Hepatocyte (in vitro differentiated cells): ENCODE measurements around the gene PCBP3. TPM values are rescaled to one million over a fixed set of nuclear protein-coding genes. Genes with fewer than 3 reads are reported as not detected.

Source experiments
- DNase-seq: peaks from one replicate; pipeline ENCODE4 v3.0.0-alpha.2; 2016; ENCODE audit warnings: low spot score
- H2AFZ ChIP-seq: fragments of 200-600 bp; sonication (generic); 2 replicates; pipeline ENCODE4 v1.6.0; 2016; ENCODE audit warnings: antibody characterized with exemption, mild to moderate bottlenecking
- H3K27ac ChIP-seq: fragments of 200-600 bp; sonication (generic); 2 replicates; pipeline ENCODE4 v1.5.1; 2016; ENCODE audit warnings: mild to moderate bottlenecking
- H3K27me3 ChIP-seq: fragments of 200-600 bp; sonication (generic); 2 replicates; pipeline ENCODE4 v1.6.1; 2016
- H3K36me3 ChIP-seq: fragments of 200-600 bp; sonication (generic); replicated peaks from 2 replicates; pipeline ENCODE4 v1.5.1; 2016; ENCODE audit warnings: low read depth; ENCODE audit not compliant: insufficient read depth
- H3K4me1 ChIP-seq: fragments of 200-600 bp; sonication (generic); 2 replicates; pipeline ENCODE4 v1.5.1; 2016; ENCODE audit warnings: mild to moderate bottlenecking, moderate library complexity; ENCODE audit not compliant: insufficient read depth
- H3K4me2 ChIP-seq: fragments of 200-600 bp; sonication (generic); 2 replicates; pipeline ENCODE4 v1.6.0; 2016
- H3K4me3 ChIP-seq: fragments of 200-600 bp; sonication (generic); 2 replicates; pipeline ENCODE4 v1.5.1; 2016; ENCODE audit warnings: mild to moderate bottlenecking
- H3K79me2 ChIP-seq: fragments of 200-600 bp; sonication (generic); 2 replicates; pipeline ENCODE4 v1.6.0; 2017; ENCODE audit warnings: mild to moderate bottlenecking
- H3K9me2 ChIP-seq: fragments of 200-600 bp; sonication (generic); replicated peaks from 2 replicates; pipeline ENCODE4 v1.6.0; 2017; ENCODE audit warnings: mild to moderate bottlenecking; ENCODE audit not compliant: insufficient read depth
- H3K9me3 ChIP-seq: fragments of 200-600 bp; sonication (generic); 2 replicates; pipeline ENCODE4 v1.5.1; 2016; ENCODE audit warnings: low read depth, mild to moderate bottlenecking
- H4K20me1 ChIP-seq: fragments of 200-600 bp; sonication (generic); 2 replicates; pipeline ENCODE4 v1.6.0; 2016; ENCODE audit warnings: mild to moderate bottlenecking; ENCODE audit not compliant: insufficient read depth, poor library complexity, severe bottlenecking
- EZH2 ChIP-seq: fragments of 200-600 bp; sonication (generic); IDR thresholded peaks from 2 replicates; pipeline ENCODE4 v1.6.1; 2016; ENCODE audit warnings: antibody characterized with exemption, mild to moderate bottlenecking, borderline replicate concordance
- EZH2phosphoT487 ChIP-seq: fragments of 200-600 bp; sonication (generic); IDR thresholded peaks from one replicate; pipeline ENCODE4 v1.6.1; 2018; ENCODE audit warnings: antibody characterized with exemption, mild to moderate bottlenecking, low read depth, moderate library complexity; ENCODE audit not compliant: unreplicated experiment, severe bottlenecking
- WGBS: methylation state at CpG from one replicate; pipeline ENCODE4 v1.1.6; 2016; ENCODE audit warnings: low lambda C conversion rate; ENCODE audit errors: missing lambda C conversion rate; 5-methylcytosine and 5-hydroxymethylcytosine counted together
- polyA plus RNA-seq: library from polyadenylated mRNA; unstranded; fragments of >200 nt; fragmentation: Nextera tagmentation; extraction: Ambion mirVana; gene quantifications from 2 replicates; pipeline ENCODE4 v1.2.1, GENCODE V29; 2016
- total RNA-seq: library from RNA; depleted of rRNA; stranded (reverse); fragments of >200 nt; gene quantifications from 2 replicates; pipeline ENCODE4 v1.2.3, GENCODE V29; 2014
- TF ChIP-seq, protein P1 (sequence below): fragments of 200-600 bp; sonication (generic); IDR thresholded peaks from 2 replicates; pipeline ENCODE4 v1.5.1; 2016; ENCODE audit warnings: antibody characterized with exemption, mild to moderate bottlenecking; ENCODE audit not compliant: poor library complexity

PCBP3 gene
- total and polyA plus RNA-seq, 2 experiments from 2014 or later = 3.1 to 8.8 TPM

DNA sequence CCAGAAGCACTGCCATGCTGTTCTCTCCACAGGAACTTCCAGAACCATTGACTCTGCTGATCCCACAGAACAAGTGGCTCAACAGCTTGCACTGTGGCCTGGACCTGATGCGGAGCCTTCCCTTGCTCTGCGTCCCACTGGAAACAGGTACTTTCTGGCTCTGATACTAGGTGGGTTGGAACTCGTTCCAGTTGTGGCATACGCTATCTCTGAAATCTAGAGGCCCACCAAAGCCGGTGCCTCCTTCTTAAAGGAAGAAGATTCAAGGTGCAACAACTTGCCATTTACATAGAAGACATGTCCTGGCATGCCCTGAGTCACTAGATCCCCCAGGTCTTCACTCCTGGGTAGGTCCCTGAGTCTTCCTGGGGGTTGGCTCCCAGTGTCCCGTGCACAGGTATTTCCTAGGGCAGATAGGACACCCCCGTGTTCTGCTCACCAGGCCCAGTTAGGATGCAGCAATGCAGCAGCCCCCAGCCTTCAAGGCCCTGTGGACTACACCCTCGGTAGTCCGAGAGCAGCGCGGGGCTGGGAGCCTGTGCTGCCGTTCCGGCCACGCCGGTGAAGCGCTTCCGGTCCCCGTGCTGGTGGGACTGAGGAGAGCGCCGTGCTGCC lies 10.8 kb upstream of the PCBP3 start:
- H3K4me3 ChIP-seq = no peak overlapping the region
- no peak for DNase-seq
- no peaks in the 10 kb centered on the region for H3K36me3 ChIP-seq
- H4K20me1 ChIP-seq = no peaks in the 10 kb centered on the region
- H3K4me1 ChIP-seq = no peaks in the 10 kb centered on the region
- no peaks in the 10 kb centered on the region for H3K9me2 ChIP-seq
- no peaks in the 10 kb centered on the region for H3K27me3 ChIP-seq
- WGBS = 91% methylated on average over 20 of the region's 20 CpGs
- no peak overlapping the region for H3K27ac ChIP-seq
- no peak overlapping the region for H2AFZ ChIP-seq
- H3K4me2 ChIP-seq = no peak overlapping the region
- TF ChIP-seq, protein P1, sequence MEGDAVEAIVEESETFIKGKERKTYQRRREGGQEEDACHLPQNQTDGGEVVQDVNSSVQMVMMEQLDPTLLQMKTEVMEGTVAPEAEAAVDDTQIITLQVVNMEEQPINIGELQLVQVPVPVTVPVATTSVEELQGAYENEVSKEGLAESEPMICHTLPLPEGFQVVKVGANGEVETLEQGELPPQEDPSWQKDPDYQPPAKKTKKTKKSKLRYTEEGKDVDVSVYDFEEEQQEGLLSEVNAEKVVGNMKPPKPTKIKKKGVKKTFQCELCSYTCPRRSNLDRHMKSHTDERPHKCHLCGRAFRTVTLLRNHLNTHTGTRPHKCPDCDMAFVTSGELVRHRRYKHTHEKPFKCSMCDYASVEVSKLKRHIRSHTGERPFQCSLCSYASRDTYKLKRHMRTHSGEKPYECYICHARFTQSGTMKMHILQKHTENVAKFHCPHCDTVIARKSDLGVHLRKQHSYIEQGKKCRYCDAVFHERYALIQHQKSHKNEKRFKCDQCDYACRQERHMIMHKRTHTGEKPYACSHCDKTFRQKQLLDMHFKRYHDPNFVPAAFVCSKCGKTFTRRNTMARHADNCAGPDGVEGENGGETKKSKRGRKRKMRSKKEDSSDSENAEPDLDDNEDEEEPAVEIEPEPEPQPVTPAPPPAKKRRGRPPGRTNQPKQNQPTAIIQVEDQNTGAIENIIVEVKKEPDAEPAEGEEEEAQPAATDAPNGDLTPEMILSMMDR = no peak
- TF ChIP-seq EZH2phosphoT487 (no peak), EZH2 (no peak)
- no peaks in the 10 kb centered on the region for H3K9me3 ChIP-seq
- H3K79me2 ChIP-seq = no peaks in the 10 kb centered on the region

DNA sequence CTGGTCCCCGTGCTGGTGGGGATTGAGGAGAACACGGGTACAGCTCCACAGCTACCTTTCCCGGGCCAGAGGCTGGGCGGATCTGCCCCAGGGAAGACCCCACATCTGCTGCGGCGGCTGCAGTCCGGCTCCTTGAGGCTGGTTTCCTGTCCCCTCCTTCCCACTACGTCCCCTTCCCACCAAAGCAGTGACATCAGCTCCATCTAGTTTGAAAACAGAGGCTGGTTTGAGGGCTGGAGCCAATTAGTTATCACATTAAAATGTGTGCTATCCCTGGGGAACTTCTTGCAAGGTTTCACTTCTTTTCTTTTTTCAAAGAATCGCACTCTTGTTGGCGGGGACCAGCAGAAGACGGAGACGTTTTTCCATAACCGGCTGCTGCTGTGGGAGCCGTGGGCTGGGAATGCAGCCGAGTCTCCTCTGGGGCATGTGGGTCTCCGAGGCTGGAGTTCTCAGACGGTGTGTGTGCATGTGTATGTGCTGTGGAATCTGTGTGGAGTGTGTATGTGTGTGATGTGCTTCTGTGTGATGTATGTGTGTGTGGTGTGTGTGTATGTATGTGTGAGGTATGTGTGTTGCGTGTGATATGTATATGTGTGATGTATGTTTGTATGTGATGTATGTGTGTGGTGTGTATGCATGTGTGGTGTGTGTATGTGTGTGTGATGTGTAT lies 8.9 kb upstream of the PCBP3 start:
- Histone ChIP-seq H3K4me1 (no peaks in the 10 kb centered on the region), H2AFZ (no peak overlapping the region), H3K27ac (no peak overlapping the region), H4K20me1 (no peaks in the 10 kb centered on the region), H3K27me3 (no peaks in the 10 kb centered on the region), H3K79me2 (no peaks in the 10 kb centered on the region), H3K9me3 (no peaks in the 10 kb centered on the region), H3K4me3 (no peak overlapping the region), H3K36me3 (no peaks in the 10 kb centered on the region), H3K9me2 (no peaks in the 10 kb centered on the region), H3K4me2 (no peak overlapping the region)
- WGBS = 72% methylated on average over 17 of the region's 18 CpGs
- TF ChIP-seq EZH2 (no peak), EZH2phosphoT487 (no peak)
- no peak for DNase-seq

DNA sequence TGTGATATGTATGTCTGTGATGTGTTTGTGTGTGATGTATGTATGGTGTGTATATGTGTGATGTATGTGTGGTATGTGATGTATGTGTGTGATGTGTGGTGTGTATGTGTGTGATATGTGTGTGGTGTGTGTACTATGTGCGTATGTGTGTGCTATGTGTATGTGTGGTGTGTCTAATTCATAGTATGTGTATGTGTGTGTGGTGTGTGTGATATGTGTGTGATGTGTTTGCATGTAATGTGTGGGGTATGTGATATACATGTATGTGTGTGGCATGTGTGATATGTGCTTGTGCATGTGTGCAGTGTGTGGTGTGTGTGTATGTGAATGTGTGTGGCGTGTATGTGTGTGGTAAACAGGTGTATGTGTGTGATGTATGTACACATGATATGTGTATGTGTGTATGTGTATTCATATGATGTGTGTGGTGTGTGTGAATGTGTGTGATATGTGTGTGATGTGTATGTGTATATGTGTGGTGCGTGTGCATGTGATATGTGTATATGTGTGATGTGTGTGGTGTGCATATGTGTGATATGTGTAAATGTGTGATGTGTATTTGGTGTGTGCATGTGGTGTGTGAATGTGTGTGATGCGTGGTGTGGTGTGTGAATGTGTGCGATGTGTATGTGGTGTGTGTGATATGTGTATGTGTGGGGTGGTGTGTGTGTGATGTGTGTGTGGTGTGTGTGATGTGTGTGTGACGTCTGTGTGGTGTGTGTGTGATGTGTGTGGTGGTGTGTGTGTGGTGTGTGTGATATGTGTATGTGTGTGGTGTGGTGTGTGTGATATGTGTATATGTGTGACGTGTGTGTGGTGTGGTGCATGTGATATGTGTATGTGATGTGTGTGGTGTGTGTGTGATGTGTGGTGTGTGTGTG lies 8.0 kb upstream of the PCBP3 start:
- Histone ChIP-seq H3K9me3 (no peaks in the 10 kb centered on the region), H3K27me3 (no peaks in the 10 kb centered on the region), H3K9me2 (no peaks in the 10 kb centered on the region), H4K20me1 (no peaks in the 10 kb centered on the region), H2AFZ (no peak overlapping the region), H3K4me2 (no peak overlapping the region), H3K4me1 (no peaks in the 10 kb centered on the region), H3K27ac (no peak overlapping the region), H3K36me3 (no peaks in the 10 kb centered on the region), H3K79me2 (no peaks in the 10 kb centered on the region), H3K4me3 (no peak overlapping the region)
- TF ChIP-seq, protein P1 = no peak
- no peak for TF ChIP-seq EZH2
- TF ChIP-seq EZH2phosphoT487 = no peak
- DNase-seq = no peak
- 82% methylated on average over 6 of the region's 7 CpGs for WGBS

DNA sequence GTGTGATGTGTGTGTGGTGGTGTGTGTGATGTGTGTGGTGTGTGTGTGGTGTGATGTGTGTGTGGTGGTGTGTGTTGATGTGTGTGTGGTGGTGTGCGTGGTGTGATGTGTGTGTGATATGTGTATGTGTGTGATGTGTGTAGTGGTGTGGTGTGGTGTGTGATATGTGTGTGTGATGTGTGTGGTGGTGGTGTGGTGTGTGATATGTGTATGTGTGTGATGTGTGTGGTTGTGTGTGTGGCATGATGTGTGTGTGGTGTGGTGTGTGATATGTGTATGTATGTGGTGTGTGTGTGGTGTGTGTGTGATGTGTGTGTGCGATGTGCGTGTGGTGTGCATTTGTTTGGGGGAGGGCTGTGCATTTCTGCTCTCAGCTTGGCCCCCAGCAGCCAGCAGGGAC lies 7.1 kb upstream of the PCBP3 start:
- WGBS = 97% methylated on average over 3 of the region's 3 CpGs
- no peaks in the 10 kb centered on the region for H3K9me3 ChIP-seq
- no peaks in the 10 kb centered on the region for H3K9me2 ChIP-seq
- no peak overlapping the region for H2AFZ ChIP-seq
- H3K79me2 ChIP-seq = no peaks in the 10 kb centered on the region
- no peak overlapping the region for H3K27ac ChIP-seq
- no peaks in the 10 kb centered on the region for H4K20me1 ChIP-seq
- H3K27me3 ChIP-seq = peaks cover 6% of the 10 kb centered on the region
- no peak overlapping the region for H3K4me3 ChIP-seq
- DNase-seq = no peak
- no peaks in the 10 kb centered on the region for H3K36me3 ChIP-seq
- no peak for TF ChIP-seq EZH2
- no peak overlapping the region for H3K4me2 ChIP-seq
- no peaks in the 10 kb centered on the region for H3K4me1 ChIP-seq
